ENCODE measurements around the gene EPDR1. TPM values are rescaled to one million over a fixed set of nuclear protein-coding genes. Genes with fewer than 3 reads are reported as not detected.
A peak's percentile ranks its signal among the peaks of the same experiment; 100 is the strongest.

Gene EPDR1
- total RNA-seq, 1 donor, result 123 TPM

DNA sequence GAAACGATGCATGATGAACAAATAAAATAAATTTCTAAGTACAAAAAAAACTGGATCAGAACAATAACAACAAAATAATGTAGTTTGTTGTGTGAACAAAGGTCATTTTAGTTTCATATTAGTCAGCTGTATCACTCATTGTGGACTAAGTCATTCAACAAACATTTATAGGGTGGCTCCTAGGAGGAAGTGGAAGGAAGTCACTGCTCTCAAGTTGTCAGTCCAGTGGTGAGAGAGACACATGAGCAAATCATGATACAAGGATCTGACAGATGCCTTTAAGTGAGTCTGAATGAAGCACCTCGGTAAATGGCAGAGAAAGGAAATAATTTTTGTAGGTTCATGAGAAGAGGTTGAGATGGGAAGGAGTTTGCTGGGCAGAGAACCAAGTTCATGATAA is 56.8 kb downstream of the EPDR1 start:
- Histone ChIP-seq H3K4me1 (ENCODE audit: insufficient read depth, low read length) (peaks cover 10% of the 10 kb centered on the region), H3K27me3 (ENCODE audit: insufficient read depth, low read length) (no peaks in the 10 kb centered on the region), H3K27ac (ENCODE audit: low read depth, low read length) (no peak overlapping the region), H2AFZ (ENCODE audit: low read length) (peak overlapping the region; percentile 14), H3K36me3 (ENCODE audit: insufficient read depth, low read length) (no peaks in the 10 kb centered on the region), H3K4me2 (ENCODE audit: insufficient read depth, low read length) (no peak overlapping the region), H3K4me3 (ENCODE audit: insufficient read depth, low read length) (no peak overlapping the region), H3K9me3 (ENCODE audit: low read depth, low read length) (no peaks in the 10 kb centered on the region), H3K79me2 (ENCODE audit: insufficient read depth, low read length) (no peaks in the 10 kb centered on the region), H4K20me1 (ENCODE audit: insufficient read depth, low read length) (no peaks in the 10 kb centered on the region)
- no peak for TF ChIP-seq CTCF (IDR thresholded peaks at IDR 0.05; ENCODE audit: extremely low read depth, low read depth, low read length)
- no peak for DNase-seq (ENCODE audit: insufficient read length, low spot score, missing footprints)

GRCh38 chr7:37981664-37982063 is 61.2 kb downstream of the EPDR1 start:
- Histone ChIP-seq H3K27me3 (ENCODE audit: insufficient read depth, low read length) (no peaks in the 10 kb centered on the region), H3K79me2 (ENCODE audit: insufficient read depth, low read length) (no peaks in the 10 kb centered on the region), H2AFZ (ENCODE audit: low read length) (no peak overlapping the region), H3K4me2 (ENCODE audit: insufficient read depth, low read length) (no peak overlapping the region), H3K4me3 (ENCODE audit: insufficient read depth, low read length) (no peak overlapping the region), H3K36me3 (ENCODE audit: insufficient read depth, low read length) (no peaks in the 10 kb centered on the region), H3K9me3 (ENCODE audit: low read depth, low read length) (no peaks in the 10 kb centered on the region), H3K27ac (ENCODE audit: low read depth, low read length) (no peak overlapping the region), H4K20me1 (ENCODE audit: insufficient read depth, low read length) (no peaks in the 10 kb centered on the region), H3K4me1 (ENCODE audit: insufficient read depth, low read length) (peaks cover 12% of the 10 kb centered on the region)
- no peak for DNase-seq (ENCODE audit: insufficient read length, low spot score, missing footprints)
- TF ChIP-seq CTCF (IDR thresholded peaks at IDR 0.05; ENCODE audit: extremely low read depth, low read depth, low read length), result no peak

DNA sequence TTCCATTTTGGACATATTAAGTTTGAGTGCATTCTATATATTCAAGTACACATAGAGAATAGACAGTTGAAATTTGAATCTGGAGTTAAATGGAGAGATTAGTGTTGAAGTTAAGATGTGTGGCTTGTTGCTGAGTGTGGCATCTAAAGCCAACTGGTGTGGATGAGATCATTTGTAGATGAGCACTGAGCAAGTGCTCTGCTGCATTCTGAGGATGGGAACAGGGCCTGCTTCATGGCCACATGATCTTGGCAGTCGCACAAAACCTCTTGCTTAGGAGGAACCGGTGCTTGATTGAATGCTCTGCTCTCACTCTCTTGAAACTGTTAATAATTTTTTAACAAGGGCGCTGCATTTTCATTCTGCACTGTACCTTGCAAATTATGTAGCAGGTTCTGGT is 62.0 kb downstream of the EPDR1 start:
- Histone ChIP-seq H3K4me3 (ENCODE audit: insufficient read depth, low read length) (no peak overlapping the region), H3K36me3 (ENCODE audit: insufficient read depth, low read length) (no peaks in the 10 kb centered on the region), H3K27me3 (ENCODE audit: insufficient read depth, low read length) (no peaks in the 10 kb centered on the region), H3K9me3 (ENCODE audit: low read depth, low read length) (no peaks in the 10 kb centered on the region), H3K79me2 (ENCODE audit: insufficient read depth, low read length) (no peaks in the 10 kb centered on the region), H2AFZ (ENCODE audit: low read length) (no peak overlapping the region), H3K4me2 (ENCODE audit: insufficient read depth, low read length) (no peak overlapping the region), H3K27ac (ENCODE audit: low read depth, low read length) (no peak overlapping the region), H3K4me1 (ENCODE audit: insufficient read depth, low read length) (peaks cover 14% of the 10 kb centered on the region), H4K20me1 (ENCODE audit: insufficient read depth, low read length) (no peaks in the 10 kb centered on the region)
- TF ChIP-seq CTCF (IDR thresholded peaks at IDR 0.05; ENCODE audit: extremely low read depth, low read depth, low read length), result no peak
- DNase-seq (ENCODE audit: insufficient read length, low spot score, missing footprints), result no peak

DNA sequence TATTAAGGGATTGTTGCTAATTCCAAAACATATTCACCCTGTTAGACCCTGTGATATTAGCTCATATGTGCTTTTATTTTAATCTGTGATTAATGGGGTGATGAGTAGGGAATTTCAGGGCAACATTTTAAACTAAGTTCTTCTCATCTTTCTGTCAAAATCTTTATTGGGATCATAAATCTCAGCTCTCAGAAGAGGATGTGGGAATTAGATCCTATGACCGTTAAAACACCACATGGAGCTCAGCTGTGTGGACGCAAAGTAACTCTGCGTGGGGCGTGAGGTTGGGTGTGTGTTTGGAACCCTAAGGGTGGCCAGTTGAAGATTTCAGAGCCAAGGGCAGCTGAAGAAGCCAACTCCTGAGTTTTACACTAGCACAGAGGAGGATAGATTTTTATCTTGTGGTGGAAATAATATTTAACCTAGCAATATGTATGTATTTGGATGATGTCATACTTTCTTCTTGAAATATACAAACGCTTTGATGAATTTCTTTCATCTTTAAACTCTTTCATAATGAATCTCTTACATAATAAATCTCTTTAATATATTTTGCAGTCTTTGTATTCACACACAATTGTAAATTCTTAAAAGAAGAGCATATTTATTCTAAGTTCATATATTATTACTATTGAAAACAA is 64.4 kb downstream of the EPDR1 start:
- DNase-seq (ENCODE audit: insufficient read length, low spot score, missing footprints), result no peak
- H3K27ac ChIP-seq (ENCODE audit: low read depth, low read length), result no peak overlapping the region
- H4K20me1 ChIP-seq (ENCODE audit: insufficient read depth, low read length), result no peaks in the 10 kb centered on the region
- H3K4me2 ChIP-seq (ENCODE audit: insufficient read depth, low read length), result no peak overlapping the region
- no peaks in the 10 kb centered on the region for H3K27me3 ChIP-seq (ENCODE audit: insufficient read depth, low read length)
- peaks cover 16% of the 10 kb centered on the region for H3K4me1 ChIP-seq (ENCODE audit: insufficient read depth, low read length)
- no peak overlapping the region for H2AFZ ChIP-seq (ENCODE audit: low read length)
- no peak for TF ChIP-seq CTCF (IDR thresholded peaks at IDR 0.05; ENCODE audit: extremely low read depth, low read depth, low read length)
- H3K4me3 ChIP-seq (ENCODE audit: insufficient read depth, low read length), result no peak overlapping the region
- H3K79me2 ChIP-seq (ENCODE audit: insufficient read depth, low read length), result no peaks in the 10 kb centered on the region
- H3K9me3 ChIP-seq (ENCODE audit: low read depth, low read length), result no peaks in the 10 kb centered on the region
- H3K36me3 ChIP-seq (ENCODE audit: insufficient read depth, low read length), result no peaks in the 10 kb centered on the region

Measured in osteoblast (primary cell).